Lower leg skin (tissue), 4 donors: Measurements from ENCODE around the gene STAG3. TPM values are rescaled to one million over a fixed set of nuclear protein-coding genes. Genes with fewer than 3 reads are reported as not detected.
"Not testable (repeated sequence)": the region's sequence is repeated elsewhere in the genome, so short reads cannot be mapped to it uniquely, and the experiment has no call there.

ENCODE experiments used
- DNase-seq, 2 donors: peaks; one replicate each; pipeline ENCODE4 v3.0.0-alpha.2; 2019; ENCODE audit warnings: low spot score in 2 of 2
- H3K4me3 ChIP-seq: fragments of 200-600 bp; sonication (generic); 2 replicates; pipeline ENCODE4 v1.5.1; 2017; ENCODE audit warnings: mild to moderate bottlenecking, low read depth; ENCODE audit not compliant: poor library complexity, severe bottlenecking
- POLR2A ChIP-seq, 2 donors: fragments of 450-650 bp; IDR thresholded peaks; one replicate each; pipeline ENCODE4 v1.6.1; 2016 to 2017; ENCODE audit warnings: antibody characterized with exemption in 2 of 2, mild to moderate bottlenecking in 1 of 2, moderate library complexity in 1 of 2
- WGBS, 2 donors: methylation state at CpG; one replicate each; pipeline ENCODE4 v1.1.5; 2018; 5-methylcytosine and 5-hydroxymethylcytosine counted together
- intact Hi-C: fragments of 100-400 bp; cut with DNase I; formaldehyde crosslinking; loops from one replicate; pipeline ENCODE4 v1.15.0; 2023; ENCODE audit warnings: low total_unique reads
- total RNA-seq, 4 donors: library from RNA; depleted of rRNA; stranded (reverse); fragments of >200 nt; gene quantifications; one replicate each; pipeline ENCODE4 v1.1.0, GENCODE V29; 2016
- TF ChIP-seq, protein P1 (sequence below), 3 donors: fragments of 450-650 bp; IDR thresholded peaks; one replicate each; pipeline ENCODE4 v1.5.1; 2016; ENCODE audit warnings: antibody characterized with exemption in 3 of 3, mild to moderate bottlenecking in 3 of 3, moderate library complexity in 2 of 3

Gene STAG3
- total RNA-seq, 4 donors from 2014 or later: 0.34 to 1.8 (median 1.0) TPM

- 70% methylated on average over 2 of the region's 2 CpGs for WGBS, 2 donors
- no peak for TF ChIP-seq POLR2A (IDR thresholded peaks at IDR 0.05)
- TF ChIP-seq, protein P1, sequence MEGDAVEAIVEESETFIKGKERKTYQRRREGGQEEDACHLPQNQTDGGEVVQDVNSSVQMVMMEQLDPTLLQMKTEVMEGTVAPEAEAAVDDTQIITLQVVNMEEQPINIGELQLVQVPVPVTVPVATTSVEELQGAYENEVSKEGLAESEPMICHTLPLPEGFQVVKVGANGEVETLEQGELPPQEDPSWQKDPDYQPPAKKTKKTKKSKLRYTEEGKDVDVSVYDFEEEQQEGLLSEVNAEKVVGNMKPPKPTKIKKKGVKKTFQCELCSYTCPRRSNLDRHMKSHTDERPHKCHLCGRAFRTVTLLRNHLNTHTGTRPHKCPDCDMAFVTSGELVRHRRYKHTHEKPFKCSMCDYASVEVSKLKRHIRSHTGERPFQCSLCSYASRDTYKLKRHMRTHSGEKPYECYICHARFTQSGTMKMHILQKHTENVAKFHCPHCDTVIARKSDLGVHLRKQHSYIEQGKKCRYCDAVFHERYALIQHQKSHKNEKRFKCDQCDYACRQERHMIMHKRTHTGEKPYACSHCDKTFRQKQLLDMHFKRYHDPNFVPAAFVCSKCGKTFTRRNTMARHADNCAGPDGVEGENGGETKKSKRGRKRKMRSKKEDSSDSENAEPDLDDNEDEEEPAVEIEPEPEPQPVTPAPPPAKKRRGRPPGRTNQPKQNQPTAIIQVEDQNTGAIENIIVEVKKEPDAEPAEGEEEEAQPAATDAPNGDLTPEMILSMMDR (IDR thresholded peaks at IDR 0.05): no peak
- intact Hi-C loops: no loop called here
- DNase-seq: no peak
- no peak overlapping the region for H3K4me3 ChIP-seq
Observed at GRCh38 chr7:100191775-100192174, 14.1 kb downstream of the STAG3 start.

- WGBS, 2 donors: 98% methylated on average over 6 of the region's 6 CpGs
- H3K4me3 ChIP-seq, intact Hi-C loops, DNase-seq: not testable (repeated sequence)
Observed at GRCh38 chr7:100192281-100192862, 14.7 kb downstream of the STAG3 start.

GRCh38 chr7:100192969-100193368, 15.3 kb downstream of the STAG3 start:
- 65 to 77% methylated on average over 3 of the region's 3 CpGs for WGBS, 2 donors
- H3K4me3 ChIP-seq: no peak overlapping the region
- TF ChIP-seq POLR2A (IDR thresholded peaks at IDR 0.05): no peak
- TF ChIP-seq, protein P1 (IDR thresholded peaks at IDR 0.05): no peak
- no peak for DNase-seq
- intact Hi-C loops: no loop called here

DNA sequence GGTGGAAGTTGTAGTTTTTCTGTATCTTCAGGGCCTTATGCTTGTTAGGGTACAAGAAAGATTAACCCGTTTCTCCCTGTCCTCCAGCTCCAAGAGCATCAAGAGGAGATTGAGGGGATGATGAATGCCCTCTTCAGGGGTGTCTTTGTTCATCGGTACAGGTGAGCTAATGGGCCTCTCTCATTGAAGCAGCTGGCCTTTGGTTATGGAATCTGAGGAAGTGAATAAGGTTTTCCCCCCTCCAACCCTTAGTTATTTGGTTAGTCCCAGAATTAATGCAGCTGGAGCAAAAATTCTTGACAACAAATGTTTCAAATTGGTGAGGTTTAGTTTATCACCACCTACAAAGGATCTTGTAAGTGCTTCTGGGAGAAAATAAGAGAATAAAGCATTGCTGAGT, 17.5 kb downstream of the STAG3 start:
- no peak for TF ChIP-seq POLR2A (IDR thresholded peaks at IDR 0.05)
- TF ChIP-seq, protein P1 (IDR thresholded peaks at IDR 0.05): no peak
- WGBS, 2 donors: 81 to 87% methylated on average over 2 of the region's 2 CpGs
- no peak for DNase-seq
- intact Hi-C loops: no loop called here
- H3K4me3 ChIP-seq: no peak overlapping the region

DNA sequence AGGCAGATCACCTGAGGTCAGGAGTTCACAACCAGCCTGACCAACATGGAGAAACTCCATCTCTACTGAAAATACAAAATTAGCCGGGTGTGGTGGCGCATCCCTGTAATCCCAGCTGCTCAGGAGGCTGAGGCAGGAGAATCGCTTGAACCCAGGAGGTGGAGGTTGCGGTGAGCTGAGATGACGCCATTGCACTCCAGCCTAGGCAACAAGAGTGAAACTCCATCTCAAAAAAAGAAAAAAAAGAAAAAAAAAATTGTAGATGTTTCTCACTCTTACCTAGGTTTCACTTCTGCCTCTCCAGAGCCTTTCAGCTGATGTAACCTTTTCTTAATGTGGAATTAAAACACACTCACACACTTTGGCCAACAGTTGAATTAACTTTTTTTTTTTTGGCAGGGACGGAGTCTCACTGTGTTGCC, 18.2 kb downstream of the STAG3 start:
- H3K4me3 ChIP-seq, intact Hi-C loops, DNase-seq: not testable (repeated sequence)
- WGBS, 2 donors: 92 to 95% methylated on average over 6 of the region's 6 CpGs

DNA sequence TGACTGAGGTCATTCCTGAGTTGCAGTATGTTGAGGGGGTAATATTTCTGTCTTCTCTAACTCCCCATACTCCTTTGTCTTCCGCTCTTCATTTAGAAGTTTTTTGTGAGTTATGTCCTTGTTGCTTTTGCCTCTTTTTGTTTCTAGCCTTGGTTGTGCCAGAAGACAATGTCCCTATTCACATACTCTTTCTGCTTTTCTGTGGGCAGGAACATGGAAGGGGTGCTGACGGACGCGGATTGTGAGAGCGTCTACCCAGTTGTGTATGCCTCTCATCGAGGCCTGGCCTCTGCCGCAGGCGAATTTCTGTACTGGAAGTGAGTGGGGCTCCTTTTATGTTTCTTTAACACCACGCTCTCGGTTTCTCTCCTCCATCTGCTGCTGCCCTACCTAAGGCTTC, 20.5 kb downstream of the STAG3 start:
- 91 to 93% methylated on average over 10 of the region's 10 CpGs for WGBS, 2 donors
- TF ChIP-seq, protein P1 (IDR thresholded peaks at IDR 0.05): no peak
- TF ChIP-seq POLR2A (IDR thresholded peaks at IDR 0.05): no peak
- intact Hi-C loops: no loop called here
- DNase-seq: no peak
- H3K4me3 ChIP-seq: no peak overlapping the region

DNA sequence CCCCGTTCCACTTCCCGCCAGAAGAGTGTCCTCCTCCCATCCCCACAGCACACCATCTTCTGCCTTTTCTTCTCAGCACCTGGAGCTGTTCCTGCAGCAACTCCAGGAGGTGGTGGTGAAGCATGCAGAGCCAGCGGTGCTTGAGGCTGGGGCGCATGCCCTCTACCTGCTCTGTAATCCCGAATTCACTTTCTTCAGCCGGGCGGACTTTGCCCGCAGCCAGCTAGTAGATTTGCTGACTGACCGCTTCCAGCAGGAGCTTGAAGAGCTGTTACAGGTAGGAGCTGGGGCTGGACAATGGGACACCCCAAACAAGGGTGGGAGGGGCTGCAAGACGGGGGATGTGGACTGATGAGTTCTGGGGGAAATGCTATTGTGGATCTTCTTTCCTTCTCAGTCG, 23.0 kb downstream of the STAG3 start:
- intact Hi-C loops: loop anchor here (10.0 kb wide), 1 partner anchor 66 kb away; no protein-coding TSS in a partner anchor
- TF ChIP-seq, protein P1 (IDR thresholded peaks at IDR 0.05): no peak
- no peak for TF ChIP-seq POLR2A (IDR thresholded peaks at IDR 0.05)
- no peak for DNase-seq
- no peak overlapping the region for H3K4me3 ChIP-seq
- WGBS, 2 donors: 86% methylated on average over 11 of the region's 11 CpGs
